ENCODE data around the gene RHBDL1.

Gene RHBDL1

GRCh38 chr16:684071-684794 is 8.8 kb downstream of the RHBDL1 start, which contains the start of gene JMJD8 (continued):
- TF ChIP-seq ZNF692 (tag by site-specific recombination; IDR thresholded peaks at IDR 0.05) (no peak), SP7 (tag by site-specific recombination; IDR thresholded peaks at IDR 0.05) (peak; percentile 30), ZNF146 (tag by site-specific recombination; IDR thresholded peaks at IDR 0.05) (no peak), GLI2 (tag by site-specific recombination; IDR thresholded peaks at IDR 0.05; ENCODE audit: borderline replicate concordance, low read depth) (no peak), MZF1 (tag by site-specific recombination; IDR thresholded peaks at IDR 0.05; ENCODE audit: borderline replicate concordance) (no peak), ZNF561 (tag by site-specific recombination; IDR thresholded peaks at IDR 0.05; ENCODE audit: borderline replicate concordance) (peak; percentile 98), KLF16 (tag by site-specific recombination; IDR thresholded peaks at IDR 0.05) (no peak), HOXC10 (CRISPR knock-in tag; IDR thresholded peaks at IDR 0.05) (no peak), ZNF555 (tag by site-specific recombination; conservative IDR thresholded peaks at IDR 0.05) (no peak), ZNF791 (tag by site-specific recombination; IDR thresholded peaks at IDR 0.05) (no peak), ZNF19 (tag by site-specific recombination; IDR thresholded peaks at IDR 0.05; ENCODE audit: low read depth) (no peak), ZSCAN18 (tag by site-specific recombination; IDR thresholded peaks at IDR 0.05) (no peak), ZNF423 (tag by site-specific recombination; IDR thresholded peaks at IDR 0.05) (peak; percentile 79), ZNF23 (tag by site-specific recombination; IDR thresholded peaks at IDR 0.05; ENCODE audit: borderline replicate concordance) (no peak), OVOL3 (tag by site-specific recombination; IDR thresholded peaks at IDR 0.05) (no peak), ZNF645 (tag by site-specific recombination; IDR thresholded peaks at IDR 0.05) (no peak), ZNF654 (tag by site-specific recombination; IDR thresholded peaks at IDR 0.05; ENCODE audit: low read depth) (no peak), ZFHX2 (tag by site-specific recombination; conservative IDR thresholded peaks at IDR 0.05) (no peak; the same call in 1 of the 2 replicates), ZNF530 (tag by site-specific recombination; IDR thresholded peaks at IDR 0.05; ENCODE audit: low read depth) (no peak), ZNF48 (tag by site-specific recombination; IDR thresholded peaks at IDR 0.05) (no peak), ZNF629 (tag by site-specific recombination; IDR thresholded peaks at IDR 0.05) (peak; percentile 67), ZXDB (tag by site-specific recombination; IDR thresholded peaks at IDR 0.05) (peak; percentile 57), ZNF335 (tag by site-specific recombination; conservative IDR thresholded peaks at IDR 0.05) (peak; percentile 79), ZNF544 (tag by site-specific recombination; IDR thresholded peaks at IDR 0.05) (no peak), ZNF600 (tag by site-specific recombination; IDR thresholded peaks at IDR 0.05) (peak; percentile 69), ZNF843 (tag by site-specific recombination; IDR thresholded peaks at IDR 0.05) (peak; percentile 57), ZNF184 (tag by site-specific recombination; IDR thresholded peaks at IDR 0.05) (0 out of 2 replicates have a peak, but pooled peaks have one; percentile 37)
- TF ChIP-seq, protein P1, sequence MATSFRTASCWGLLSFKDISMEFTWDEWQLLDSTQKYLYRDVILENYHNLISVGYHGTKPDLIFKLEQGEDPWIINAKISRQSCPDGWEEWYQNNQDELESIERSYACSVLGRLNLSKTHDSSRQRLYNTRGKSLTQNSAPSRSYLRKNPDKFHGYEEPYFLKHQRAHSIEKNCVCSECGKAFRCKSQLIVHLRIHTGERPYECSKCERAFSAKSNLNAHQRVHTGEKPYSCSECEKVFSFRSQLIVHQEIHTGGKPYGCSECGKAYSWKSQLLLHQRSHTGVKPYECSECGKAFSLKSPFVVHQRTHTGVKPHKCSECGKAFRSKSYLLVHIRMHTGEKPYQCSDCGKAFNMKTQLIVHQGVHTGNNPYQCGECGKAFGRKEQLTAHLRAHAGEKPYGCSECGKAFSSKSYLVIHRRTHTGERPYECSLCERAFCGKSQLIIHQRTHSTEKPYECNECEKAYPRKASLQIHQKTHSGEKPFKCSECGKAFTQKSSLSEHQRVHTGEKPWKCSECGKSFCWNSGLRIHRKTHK (tag by site-specific recombination; IDR thresholded peaks at IDR 0.05) = no peak
- TF ChIP-seq, protein P2, sequence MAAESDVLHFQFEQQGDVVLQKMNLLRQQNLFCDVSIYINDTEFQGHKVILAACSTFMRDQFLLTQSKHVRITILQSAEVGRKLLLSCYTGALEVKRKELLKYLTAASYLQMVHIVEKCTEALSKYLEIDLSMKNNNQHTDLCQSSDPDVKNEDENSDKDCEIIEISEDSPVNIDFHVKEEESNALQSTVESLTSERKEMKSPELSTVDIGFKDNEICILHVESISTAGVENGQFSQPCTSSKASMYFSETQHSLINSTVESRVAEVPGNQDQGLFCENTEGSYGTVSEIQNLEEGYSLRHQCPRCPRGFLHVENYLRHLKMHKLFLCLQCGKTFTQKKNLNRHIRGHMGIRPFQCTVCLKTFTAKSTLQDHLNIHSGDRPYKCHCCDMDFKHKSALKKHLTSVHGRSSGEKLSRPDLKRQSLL (tag by site-specific recombination; IDR thresholded peaks at IDR 0.05) = peak; percentile 92
- TF ChIP-seq, protein P3, sequence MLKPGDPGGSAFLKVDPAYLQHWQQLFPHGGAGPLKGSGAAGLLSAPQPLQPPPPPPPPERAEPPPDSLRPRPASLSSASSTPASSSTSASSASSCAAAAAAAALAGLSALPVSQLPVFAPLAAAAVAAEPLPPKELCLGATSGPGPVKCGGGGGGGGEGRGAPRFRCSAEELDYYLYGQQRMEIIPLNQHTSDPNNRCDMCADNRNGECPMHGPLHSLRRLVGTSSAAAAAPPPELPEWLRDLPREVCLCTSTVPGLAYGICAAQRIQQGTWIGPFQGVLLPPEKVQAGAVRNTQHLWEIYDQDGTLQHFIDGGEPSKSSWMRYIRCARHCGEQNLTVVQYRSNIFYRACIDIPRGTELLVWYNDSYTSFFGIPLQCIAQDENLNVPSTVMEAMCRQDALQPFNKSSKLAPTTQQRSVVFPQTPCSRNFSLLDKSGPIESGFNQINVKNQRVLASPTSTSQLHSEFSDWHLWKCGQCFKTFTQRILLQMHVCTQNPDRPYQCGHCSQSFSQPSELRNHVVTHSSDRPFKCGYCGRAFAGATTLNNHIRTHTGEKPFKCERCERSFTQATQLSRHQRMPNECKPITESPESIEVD (tag by site-specific recombination; IDR thresholded peaks at IDR 0.05) = no peak
- TF ChIP-seq, protein P4, sequence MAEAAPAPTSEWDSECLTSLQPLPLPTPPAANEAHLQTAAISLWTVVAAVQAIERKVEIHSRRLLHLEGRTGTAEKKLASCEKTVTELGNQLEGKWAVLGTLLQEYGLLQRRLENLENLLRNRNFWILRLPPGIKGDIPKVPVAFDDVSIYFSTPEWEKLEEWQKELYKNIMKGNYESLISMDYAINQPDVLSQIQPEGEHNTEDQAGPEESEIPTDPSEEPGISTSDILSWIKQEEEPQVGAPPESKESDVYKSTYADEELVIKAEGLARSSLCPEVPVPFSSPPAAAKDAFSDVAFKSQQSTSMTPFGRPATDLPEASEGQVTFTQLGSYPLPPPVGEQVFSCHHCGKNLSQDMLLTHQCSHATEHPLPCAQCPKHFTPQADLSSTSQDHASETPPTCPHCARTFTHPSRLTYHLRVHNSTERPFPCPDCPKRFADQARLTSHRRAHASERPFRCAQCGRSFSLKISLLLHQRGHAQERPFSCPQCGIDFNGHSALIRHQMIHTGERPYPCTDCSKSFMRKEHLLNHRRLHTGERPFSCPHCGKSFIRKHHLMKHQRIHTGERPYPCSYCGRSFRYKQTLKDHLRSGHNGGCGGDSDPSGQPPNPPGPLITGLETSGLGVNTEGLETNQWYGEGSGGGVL (tag by site-specific recombination; IDR thresholded peaks at IDR 0.05) = no peak
